GM19025 (cell line): ENCODE data around the gene ACBD6.

Source experiments
- ATAC-seq: cut with Tn5 transposase; IDR thresholded peaks from one replicate; pipeline ENCODE4 v1.9.1; 2021; ENCODE audit warnings: mild to moderate bottlenecking, low read depth, moderate library complexity; ENCODE audit not compliant: unreplicated experiment

The ACBD6 gene

GRCh38 chr1:180277476-180278193 is 224.7 kb downstream of the ACBD6 start:
- no peak for ATAC-seq

DNA sequence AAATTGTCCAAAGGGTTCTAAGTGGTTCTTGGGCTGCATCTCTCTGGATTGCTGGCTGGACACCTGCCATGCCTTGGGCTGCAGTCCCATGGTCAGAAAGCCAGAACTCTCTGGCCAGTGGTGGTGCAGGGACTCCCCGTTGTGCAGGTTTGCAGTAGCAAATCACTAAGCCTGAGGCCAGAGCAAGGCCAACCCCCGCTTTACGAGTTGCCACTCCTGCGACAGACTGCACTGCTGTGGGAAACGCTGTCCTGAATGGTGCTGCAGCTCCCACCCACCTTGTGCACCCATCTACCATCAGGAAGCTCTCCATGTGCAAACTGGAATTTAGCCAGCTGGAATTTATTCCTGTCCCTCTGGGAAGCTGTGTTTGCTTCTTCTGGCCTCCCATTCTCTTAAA is 226.7 kb downstream of the ACBD6 start:
- ATAC-seq: no peak

DNA sequence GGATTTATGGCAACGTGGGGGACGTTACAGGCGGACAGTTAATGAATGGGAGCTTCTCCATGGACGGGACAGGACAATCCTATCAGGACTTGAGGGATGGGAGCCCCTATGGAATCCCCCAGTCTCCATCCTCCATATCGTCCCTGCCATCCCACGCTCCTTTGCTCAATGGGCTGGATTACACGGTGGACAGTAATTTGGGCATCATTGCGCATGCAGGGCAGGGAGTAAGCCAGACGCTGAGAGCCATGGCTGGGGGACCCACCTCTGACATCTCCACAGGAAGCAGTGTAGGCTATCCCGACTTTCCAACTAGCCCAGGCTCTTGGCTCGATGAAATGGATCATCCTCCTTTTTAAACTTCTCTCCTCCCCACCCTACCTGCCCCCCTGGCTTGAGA is 228.2 kb downstream of the ACBD6 start:
- ATAC-seq: no peak

GRCh38 chr1:180273066-180273465 is 229.3 kb downstream of the ACBD6 start:
- ATAC-seq: no peak

GRCh38 chr1:180272395-180272794 is 230.0 kb downstream of the ACBD6 start:
- ATAC-seq: no peak

DNA sequence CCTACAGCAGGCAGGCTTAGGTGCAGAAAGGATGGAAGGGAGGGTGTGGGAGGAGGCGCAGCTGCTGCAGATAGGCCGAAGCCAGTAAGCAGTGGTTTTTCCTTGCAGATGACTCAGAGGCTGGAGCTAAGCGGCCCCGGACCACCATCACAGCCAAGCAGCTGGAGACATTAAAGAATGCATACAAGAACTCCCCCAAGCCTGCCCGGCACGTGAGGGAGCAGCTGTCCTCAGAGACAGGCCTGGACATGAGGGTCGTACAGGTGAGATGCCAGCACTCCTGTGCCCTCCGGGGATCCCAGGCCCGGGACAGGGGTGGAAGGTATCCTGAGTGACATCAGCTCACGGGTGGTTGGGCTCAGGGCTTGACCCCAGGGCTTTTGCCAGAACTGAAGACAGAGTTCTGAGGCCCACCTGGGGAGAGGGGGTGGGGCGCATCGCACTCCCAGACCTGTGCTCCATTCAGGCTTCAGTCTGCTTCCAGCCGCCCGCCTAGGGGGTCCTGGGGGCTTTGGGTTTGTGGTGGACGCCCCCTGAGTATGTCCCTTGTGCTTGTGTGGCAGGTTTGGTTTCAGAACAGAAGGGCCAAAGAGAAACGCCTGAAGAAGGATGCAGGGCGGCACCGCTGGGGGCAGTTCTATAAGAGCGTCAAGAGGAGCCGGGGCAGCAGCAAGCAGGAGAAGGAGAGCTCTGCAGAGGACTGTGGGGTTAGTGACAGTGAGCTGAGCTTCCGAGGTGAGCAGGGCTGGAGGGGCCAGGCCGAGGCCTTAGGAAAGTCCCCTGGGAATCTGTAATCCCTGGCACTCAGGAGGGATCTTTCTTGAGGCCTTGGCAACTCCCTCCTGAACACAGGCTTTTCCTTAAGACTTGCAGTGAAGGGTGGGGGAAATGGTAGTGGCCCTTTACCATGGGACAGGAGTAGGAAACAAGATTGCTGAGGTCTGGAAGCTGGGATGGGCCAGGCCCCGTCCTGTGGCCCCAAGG is 230.8 kb downstream of the ACBD6 start:
- no peak for ATAC-seq

DNA sequence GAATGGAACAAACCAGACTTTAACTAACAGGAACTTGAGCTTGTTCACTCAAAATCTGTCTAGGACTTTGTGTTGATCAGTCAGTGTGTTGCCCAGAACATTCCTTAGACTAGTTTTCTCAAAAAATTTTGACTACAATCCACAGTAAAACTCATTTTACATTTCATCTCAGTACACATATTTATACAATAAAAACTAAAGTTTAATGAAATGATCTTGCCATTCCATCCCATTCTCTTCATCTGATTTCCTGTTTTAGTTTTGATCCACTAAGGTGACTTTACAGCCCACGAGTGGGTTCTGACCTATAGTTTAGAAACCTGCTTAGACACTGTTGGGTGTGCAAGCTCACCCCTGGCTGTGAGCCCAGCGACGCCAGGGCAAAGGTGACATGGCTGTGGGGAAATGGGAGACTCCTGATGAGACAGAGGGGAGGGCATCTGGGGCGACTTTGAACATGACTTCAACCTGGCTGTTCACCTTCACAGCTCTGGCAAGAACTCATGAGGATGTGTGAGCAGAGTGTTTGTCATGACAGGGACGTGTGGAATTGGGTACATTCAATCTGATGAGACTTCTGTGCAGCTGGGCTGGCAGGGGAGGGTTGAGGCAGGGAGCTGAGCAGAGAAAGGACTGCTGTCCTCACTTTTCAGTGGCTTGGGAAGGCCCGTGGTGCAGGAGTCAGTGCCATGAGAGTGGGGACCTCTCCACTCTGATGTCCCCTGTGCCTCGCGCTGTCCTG is 231.7 kb downstream of the ACBD6 start:
- no peak for ATAC-seq

GRCh38 chr1:180269645-180270529 is 232.5 kb downstream of the ACBD6 start:
- no peak for ATAC-seq

- no peak for ATAC-seq
Observed at GRCh38 chr1:180268556-180269075, 233.8 kb downstream of the ACBD6 start.

DNA sequence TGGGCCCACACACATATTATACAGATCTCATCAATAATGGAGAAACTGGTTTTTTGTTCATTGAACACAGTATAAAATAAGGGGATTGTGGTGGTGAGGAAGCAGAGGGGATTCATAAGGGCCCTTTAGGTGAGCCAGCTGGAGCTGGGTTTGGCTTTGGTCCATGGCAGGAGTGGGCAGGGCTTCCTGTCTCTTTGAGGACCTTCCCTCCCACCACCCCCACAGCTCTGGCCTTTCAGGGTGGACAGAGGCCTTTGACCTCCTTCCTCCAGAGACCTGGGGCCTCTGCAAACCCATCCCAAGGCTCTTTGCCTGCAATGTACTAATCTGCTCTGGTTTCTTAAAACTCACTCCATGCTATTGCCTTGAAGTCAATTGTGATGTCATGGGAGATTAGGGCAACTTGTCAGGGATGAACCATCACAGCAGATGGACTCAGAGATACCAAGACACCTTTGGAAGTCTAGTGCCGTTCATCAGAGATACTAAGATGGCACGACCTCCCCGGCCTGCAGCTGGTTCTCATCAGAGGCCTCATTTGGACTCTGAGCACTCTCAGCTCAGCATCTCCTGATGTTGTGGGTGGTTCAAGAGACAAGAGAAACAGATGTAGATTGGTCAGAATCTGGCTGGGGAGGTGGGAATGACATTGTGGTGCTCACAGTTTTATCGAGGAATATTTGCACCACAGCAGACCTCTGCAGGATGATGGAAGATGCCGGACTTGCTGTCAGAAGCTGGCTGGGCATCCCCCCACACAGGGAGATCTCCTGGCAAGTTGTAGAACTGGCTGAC is 234.4 kb downstream of the ACBD6 start:
- ATAC-seq: no peak

- ATAC-seq: no peak
Observed at GRCh38 chr1:180267211-180267561, 235.2 kb downstream of the ACBD6 start.

- no peak for ATAC-seq
Observed at GRCh38 chr1:180266275-180267210, 235.8 kb downstream of the ACBD6 start.

- ATAC-seq: no peak
Observed at GRCh38 chr1:180265871-180266270, 236.5 kb downstream of the ACBD6 start.

GRCh38 chr1:180265201-180265600 is 237.2 kb downstream of the ACBD6 start:
- no peak for ATAC-seq

- ATAC-seq: no peak
Observed at GRCh38 chr1:180264595-180264994, 237.8 kb downstream of the ACBD6 start.

GRCh38 chr1:180262628-180263488 is 239.5 kb downstream of the ACBD6 start:
- no peak for ATAC-seq

- no peak for ATAC-seq
Observed at GRCh38 chr1:180261524-180262155, 240.7 kb downstream of the ACBD6 start.
